Pancreas (tissue), 10 donors: ENCODE measurements around the gene BAD. TPM values are rescaled to one million over a fixed set of nuclear protein-coding genes. Genes with fewer than 3 reads are reported as not detected.
A peak's percentile ranks its signal among the peaks of the same experiment; 100 is the strongest.

Experiments
- ATAC-seq, 4 donors: fragments of 200-7000 bp; cut with Tn5 transposase; one replicate each; pipeline versions ENCODE4 v1.8.0 to v1.9.1; 2020; ENCODE audit warnings: mild to moderate bottlenecking in 4 of 4, moderate library complexity in 4 of 4
- DNase-seq, 6 donors: peaks; one replicate each; pipeline ENCODE4 v3.0.0-alpha.2; 2020
- FAIRE-seq: peaks from 2 replicates; lab custom pipeline; 2012; peaks lifted over from hg19 to GRCh38; lab: Jason Lieb, UNC
- H3K27ac ChIP-seq, 4 donors: fragments of 200-600 bp; sonication (generic); 1 replicate in 3 of 4; 2 replicates in 1 of 4; pipeline versions ENCODE4 v1.5.0 to v1.8.0; 2020
- H3K27me3 ChIP-seq, 4 donors: fragments of 200-600 bp; one replicate each; pipeline ENCODE4 v1.8.0; 2021
- H3K36me3 ChIP-seq, 3 donors: fragments of 200-600 bp; sonication (generic) in 1 of 3; one replicate each; pipeline versions ENCODE4 v1.5.0 to v1.8.0; 2020 to 2021
- H3K4me1 ChIP-seq, 3 donors: fragments of 200-600 bp; one replicate each; pipeline ENCODE4 v1.8.0; 2021
- H3K4me3 ChIP-seq, 4 donors: fragments of 200-600 bp; sonication (generic) in 2 of 4; one replicate each; pipeline versions ENCODE4 v1.5.0 to v1.8.0; 2020 to 2021
- H3K9me3 ChIP-seq, 4 donors: fragments of 200-600 bp; one replicate each; pipeline ENCODE4 v1.8.0; 2021
- WGBS, 2 donors: extraction: QIAGEN DNeasy Blood & Tissue Kit; methylation state at CpG; one replicate each; pipeline ENCODE4 v1.1.7; 2013; 5-methylcytosine and 5-hydroxymethylcytosine counted together
- intact Hi-C, 3 donors: fragments of 100-400 bp; cut with DNase I; formaldehyde crosslinking; loops; one replicate each; pipeline versions ENCODE4 v1.11.1 to v1.14.2; 2022
- polyA plus RNA-seq, 2 donors: library from polyadenylated mRNA; stranded (reverse); fragments of 200-250 nt; gene quantifications; one replicate each; pipeline ENCODE4 v1.2.3, GENCODE V29; 2013
- total RNA-seq, 6 donors: library from RNA; stranded (reverse); fragmentation: NEBNext Ultra II Directional in 4 of 6; extraction: Animal tissue kit (Norgen Biotek cat#: 25700) in 4 of 6; gene quantifications; one replicate each; pipeline versions ENCODE4 v1.2.1 to v1.2.4, GENCODE V29; 2021 to 2023
- TF ChIP-seq, protein P1 (sequence below), 4 donors: fragments of 200-600 bp; sonication (generic) in 3 of 4; IDR thresholded peaks; one replicate each; pipeline versions ENCODE4 v1.5.0 to v1.8.0; 2021; ENCODE audit warnings: antibody characterized with exemption in 4 of 4
- donor health status: healthy with polysubstance abuse.
- donor health status: DM: no; HTN: no; CAD: no; lungs with moderate emphysema.
- donor health status: DM: no; HTN: no; CAD: no.
- donor health status: control.
- donor health status: control.
- donor health status: Bipolar disorder and iron deficiency.
- donor health status: DM: yes; HTN: yes; CAD: no.
- donor health status: DM: no; HTN: no; CAD: no.
- donor health status: DM: no; HTN: no; CAD: no.
- donor health status: DM: yes; HTN: yes; CAD: no.

The BAD gene
- total and polyA plus RNA-seq, 8 donors = 21.5 to 66.3 (median 24.5) TPM

DNA sequence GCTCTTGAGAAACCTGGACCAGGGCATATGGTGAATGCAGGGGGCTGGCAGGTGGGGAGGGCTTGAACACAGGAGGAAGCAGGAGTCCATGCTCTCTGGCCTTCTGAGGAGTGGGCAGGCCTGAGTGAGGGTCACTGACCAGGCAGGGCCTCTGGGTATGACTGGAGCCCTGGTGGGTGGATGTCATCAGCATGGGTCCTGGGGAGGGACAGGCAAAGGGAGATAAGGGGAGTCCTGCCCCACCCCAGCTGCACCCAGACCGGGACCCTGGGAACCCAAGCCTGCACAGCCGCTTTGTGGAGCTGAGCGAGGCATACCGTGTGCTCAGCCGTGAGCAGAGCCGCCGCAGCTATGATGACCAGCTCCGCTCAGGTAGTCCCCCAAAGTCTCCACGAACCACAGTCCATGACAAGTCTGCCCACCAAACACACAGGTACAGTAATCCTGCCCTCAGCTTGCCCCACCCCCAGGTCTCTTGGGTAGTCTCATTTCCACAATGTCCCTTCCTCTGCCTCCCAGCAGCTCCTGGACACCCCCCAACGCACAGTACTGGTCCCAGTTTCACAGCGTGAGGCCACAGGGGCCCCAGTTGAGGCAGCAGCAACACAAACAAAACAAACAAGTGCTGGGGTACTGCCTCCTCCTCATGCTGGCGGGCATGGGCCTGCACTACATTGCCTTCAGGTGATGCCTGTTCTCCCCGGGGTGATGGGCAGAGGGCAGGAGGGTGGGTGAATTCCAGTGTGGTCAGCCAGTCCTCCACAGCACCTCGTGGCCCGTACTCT, 52.1 kb downstream of the BAD start:
- ATAC-seq = no peak
- DNase-seq = peak in 3 of 6 donors; percentile 28 to 79 (median 46)
- intact Hi-C loops = no loop called here
- FAIRE-seq = no peak
- Histone ChIP-seq H3K4me3 (no peak overlapping the region), H3K36me3 (no peaks in the 10 kb centered on the region), H3K4me1 (peaks cover 14 to 46% (median 19%) of the 10 kb centered on the region in 3 donors), H3K27ac (no peak overlapping the region), H3K27me3 (no peaks in the 10 kb centered on the region), H3K9me3 (no peaks in the 10 kb centered on the region)
- TF ChIP-seq, protein P1, sequence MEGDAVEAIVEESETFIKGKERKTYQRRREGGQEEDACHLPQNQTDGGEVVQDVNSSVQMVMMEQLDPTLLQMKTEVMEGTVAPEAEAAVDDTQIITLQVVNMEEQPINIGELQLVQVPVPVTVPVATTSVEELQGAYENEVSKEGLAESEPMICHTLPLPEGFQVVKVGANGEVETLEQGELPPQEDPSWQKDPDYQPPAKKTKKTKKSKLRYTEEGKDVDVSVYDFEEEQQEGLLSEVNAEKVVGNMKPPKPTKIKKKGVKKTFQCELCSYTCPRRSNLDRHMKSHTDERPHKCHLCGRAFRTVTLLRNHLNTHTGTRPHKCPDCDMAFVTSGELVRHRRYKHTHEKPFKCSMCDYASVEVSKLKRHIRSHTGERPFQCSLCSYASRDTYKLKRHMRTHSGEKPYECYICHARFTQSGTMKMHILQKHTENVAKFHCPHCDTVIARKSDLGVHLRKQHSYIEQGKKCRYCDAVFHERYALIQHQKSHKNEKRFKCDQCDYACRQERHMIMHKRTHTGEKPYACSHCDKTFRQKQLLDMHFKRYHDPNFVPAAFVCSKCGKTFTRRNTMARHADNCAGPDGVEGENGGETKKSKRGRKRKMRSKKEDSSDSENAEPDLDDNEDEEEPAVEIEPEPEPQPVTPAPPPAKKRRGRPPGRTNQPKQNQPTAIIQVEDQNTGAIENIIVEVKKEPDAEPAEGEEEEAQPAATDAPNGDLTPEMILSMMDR (IDR thresholded peaks at IDR 0.05) = no peak
- WGBS, 2 donors = 85 to 89% methylated on average over 14 to 15 of the region's 15 CpGs

DNA sequence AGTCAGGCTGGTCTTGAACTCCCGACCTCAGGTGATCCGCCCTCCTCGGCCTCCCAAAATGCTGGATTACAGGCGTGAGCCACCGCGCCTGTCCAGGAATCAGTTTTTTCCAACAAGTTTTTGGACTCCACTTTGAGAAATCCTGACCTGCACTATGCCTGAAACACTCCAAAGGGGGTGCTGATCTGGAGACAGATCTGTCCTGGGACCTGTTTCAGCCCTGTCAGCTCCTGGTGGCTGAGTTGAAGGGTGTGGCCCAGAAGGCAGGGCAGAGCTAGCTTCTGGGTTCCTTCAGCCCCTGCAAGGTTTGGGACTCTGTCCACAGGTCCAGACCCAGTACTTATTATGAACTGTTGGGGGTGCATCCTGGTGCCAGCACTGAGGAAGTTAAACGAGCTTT, 52.9 kb downstream of the BAD start:
- H3K9me3 ChIP-seq = no peaks in the 10 kb centered on the region
- no peak for ATAC-seq
- DNase-seq = no peak
- 81 to 90% methylated on average over 7 of the region's 7 CpGs for WGBS, 2 donors
- peaks cover 14 to 48% (median 14%) of the 10 kb centered on the region in 3 donors for H3K4me1 ChIP-seq
- H3K36me3 ChIP-seq = no peaks in the 10 kb centered on the region
- H3K27me3 ChIP-seq = no peaks in the 10 kb centered on the region
- intact Hi-C loops = no loop called here
- TF ChIP-seq, protein P1 (IDR thresholded peaks at IDR 0.05) = no peak
- H3K27ac ChIP-seq = no peak overlapping the region
- no peak for FAIRE-seq
- H3K4me3 ChIP-seq = peak overlapping the region in 1 of 4 donors; percentile 81

DNA sequence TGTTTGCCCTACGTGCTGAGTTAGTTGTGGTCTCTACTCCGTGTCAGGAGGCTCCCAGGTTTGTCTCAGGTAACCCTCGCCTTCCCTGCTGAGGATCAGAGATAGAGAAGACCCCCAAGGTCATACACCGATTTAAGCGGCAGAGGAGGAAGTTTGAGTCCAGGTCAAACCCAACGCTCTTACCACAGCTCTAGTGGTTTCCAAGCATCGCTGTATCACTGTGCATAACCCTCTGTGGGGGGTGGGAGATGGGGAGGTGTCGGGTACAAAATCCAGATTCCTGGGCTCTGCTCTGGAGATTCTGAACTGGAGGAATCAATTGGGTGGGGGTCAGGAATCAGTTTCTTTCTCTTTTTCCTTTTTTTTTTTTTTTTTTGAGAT, 53.5 kb downstream of the BAD start:
- no peaks in the 10 kb centered on the region for H3K9me3 ChIP-seq
- peak overlapping the region; percentile 86 to 95 (median 90) for H3K27ac ChIP-seq
- ATAC-seq = no peak
- H3K27me3 ChIP-seq = no peaks in the 10 kb centered on the region
- intact Hi-C loops = no loop called here
- H3K36me3 ChIP-seq = no peaks in the 10 kb centered on the region
- FAIRE-seq = no peak
- 2 to 5% methylated on average over 8 of the region's 8 CpGs for WGBS, 2 donors
- peak overlapping the region; percentile 50 to 81 (median 68) for H3K4me3 ChIP-seq
- DNase-seq = no peak
- peaks cover 14 to 45% (median 14%) of the 10 kb centered on the region in 3 donors for H3K4me1 ChIP-seq
- TF ChIP-seq, protein P1 (IDR thresholded peaks at IDR 0.05) = no peak

DNA sequence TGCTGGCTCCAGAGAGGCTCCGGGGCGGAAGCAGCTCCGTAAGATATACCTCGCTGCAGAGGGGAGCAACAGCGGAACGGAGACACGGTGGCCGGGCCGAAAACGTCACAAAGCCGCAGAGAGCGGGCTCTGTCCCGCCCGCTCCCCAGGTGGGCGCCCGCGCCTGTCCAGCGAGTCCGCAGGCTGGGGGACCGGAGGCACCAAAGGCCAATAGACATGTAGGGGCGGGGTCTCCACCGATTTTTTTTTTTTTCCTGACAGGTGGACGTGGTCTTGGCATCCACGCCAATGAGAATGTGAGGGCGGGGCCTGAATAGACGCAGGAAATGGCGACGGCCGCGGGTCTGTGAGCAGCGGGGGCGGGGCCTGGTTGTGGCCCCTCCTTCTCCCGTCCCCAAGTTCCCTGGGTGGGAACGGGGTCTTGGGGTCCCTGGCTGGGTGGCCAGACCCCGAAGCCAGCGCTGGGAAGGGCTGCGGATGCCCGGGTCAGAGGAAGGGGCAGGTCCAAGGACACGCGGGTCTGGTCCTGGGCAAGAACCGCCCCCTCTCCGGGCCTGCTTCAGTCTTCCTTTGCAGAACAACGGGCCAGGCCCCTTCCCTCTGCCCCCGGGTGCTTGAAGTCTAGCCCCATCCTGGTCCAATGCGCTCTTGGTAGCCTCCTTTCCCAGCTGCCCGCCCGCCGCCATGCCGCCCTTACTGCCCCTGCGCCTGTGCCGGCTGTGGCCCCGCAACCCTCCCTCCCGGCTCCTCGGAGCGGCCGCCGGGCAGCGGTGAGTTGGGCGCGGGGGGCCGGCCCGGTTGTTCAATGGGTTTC, 54.1 kb downstream of the BAD start, which contains the start of gene DNAJC4:
DNAJC4 (plus strand) TSS at position 378 of the 814 bp plus-strand sequence; CDS start at position 685, 307 bp downstream.
- H3K4me3 ChIP-seq = peak within 1 kb of the TSS; percentile 50 to 81 (median 68)
- peaks cover 11 to 40% (median 14%) of the 10 kb centered on the region in 3 donors for H3K4me1 ChIP-seq
- no peak for FAIRE-seq

More for the DNA sequence above, 54.1 kb downstream of the BAD start, which contains the start of gene DNAJC4:
- Histone ChIP-seq H3K27ac (peak within 1 kb of the TSS; percentile 86 to 95 (median 90)), H3K9me3 (no peaks in the 10 kb centered on the region), H3K27me3 (no peaks in the 10 kb centered on the region), H3K36me3 (no peaks in the 10 kb centered on the region)
- intact Hi-C loops = no loop called here
- TF ChIP-seq, protein P1 (IDR thresholded peaks at IDR 0.05) = no peak
- 0% methylated on average over 61 to 62 of the region's 62 CpGs for WGBS, 2 donors
- peak; percentile 92 to 96 (median 94) for DNase-seq
- ATAC-seq = peak; percentile 53 to 73 (median 66)
